D341Med (cell line): ENCODE results near the gene DBF4B.

Experiments used
- DNase-seq: peaks from one replicate; pipeline ENCODE4 v3.0.0; 2012; ENCODE audit warnings: low spot score

DBF4B gene

GRCh38 chr17:44759916-44760243 lies 51.4 kb downstream of the DBF4B start:
- peak; percentile 63 for DNase-seq

GRCh38 chr17:44760474-44761308 lies 52.2 kb downstream of the DBF4B start:
- no peak for DNase-seq

GRCh38 chr17:44761932-44762810 lies 53.7 kb downstream of the DBF4B start:
- DNase-seq: no peak

GRCh38 chr17:44763170-44763569 lies 54.7 kb downstream of the DBF4B start:
- DNase-seq: no peak

DNA sequence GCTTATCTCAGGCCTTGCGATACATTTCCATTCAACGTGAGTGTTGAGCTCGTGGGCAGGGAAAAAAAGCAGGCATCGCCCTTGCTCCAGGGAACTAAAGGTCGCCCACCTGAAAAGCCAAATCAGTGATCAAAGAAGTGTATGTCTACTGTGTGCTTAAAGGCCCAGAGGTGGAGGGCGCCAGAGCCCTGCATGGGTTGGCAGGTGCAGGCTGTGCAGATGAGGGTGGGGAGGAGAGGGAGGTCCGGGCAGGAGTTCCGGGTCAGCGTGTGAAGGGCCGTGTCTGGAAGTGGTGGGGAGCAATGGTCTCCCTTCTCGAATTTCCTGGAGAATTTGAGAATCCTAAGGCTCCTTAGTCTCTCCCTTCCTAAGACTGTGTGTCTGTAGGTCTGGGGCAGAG lies 57.5 kb downstream of the DBF4B start:
- DNase-seq: no peak

DNA sequence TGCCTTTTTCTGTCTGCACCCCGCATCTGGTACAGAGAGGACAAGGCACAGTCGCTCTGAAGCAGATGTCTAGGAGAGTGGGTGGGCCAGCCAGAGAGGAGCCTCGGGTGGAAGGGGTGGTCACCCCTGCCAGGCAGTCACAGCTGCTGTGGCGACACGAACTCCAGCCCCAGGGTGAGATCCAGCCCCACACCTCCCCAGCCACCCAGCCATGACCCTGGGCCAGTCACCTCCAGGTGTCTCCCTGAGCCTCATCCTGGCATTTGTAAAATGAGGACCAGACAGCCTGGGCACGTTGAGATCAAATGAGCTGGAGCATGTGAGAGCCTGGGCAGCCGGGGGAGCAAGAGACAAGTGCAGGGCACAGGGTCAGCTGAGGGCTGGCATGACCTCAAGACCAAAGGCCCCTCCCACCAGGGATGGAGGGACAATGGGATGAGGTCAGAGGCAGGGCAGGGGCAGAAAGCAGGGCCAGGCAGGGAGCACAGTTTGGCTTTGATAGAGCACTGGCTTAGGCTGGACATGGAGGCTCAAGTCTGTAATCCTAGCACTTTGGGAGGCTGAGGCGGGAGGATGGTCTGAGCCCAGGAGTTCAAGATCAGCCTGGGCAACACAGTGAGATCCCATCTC lies 58.1 kb downstream of the DBF4B start:
- no peak for DNase-seq

DNA sequence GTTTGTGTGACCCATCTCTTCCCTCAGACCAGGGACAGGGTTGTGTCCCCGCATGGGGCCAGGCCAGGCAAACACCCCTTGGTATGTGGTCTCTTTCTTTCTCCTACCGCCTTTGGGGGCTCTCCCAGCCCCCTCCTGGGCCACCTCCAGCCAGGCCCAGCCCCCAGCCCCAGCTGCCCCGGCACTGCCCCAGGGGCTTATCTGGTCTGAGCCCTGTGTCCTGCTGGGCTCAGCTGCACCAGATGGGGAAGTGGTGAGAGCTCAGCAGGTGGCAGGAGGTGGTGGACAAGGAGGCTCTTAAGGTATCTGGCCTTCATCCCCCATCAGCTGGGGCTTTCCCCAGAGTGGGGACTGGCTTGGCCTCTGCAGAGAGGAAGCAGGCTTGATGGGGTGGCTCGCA lies 59.0 kb downstream of the DBF4B start:
- no peak for DNase-seq

DNA sequence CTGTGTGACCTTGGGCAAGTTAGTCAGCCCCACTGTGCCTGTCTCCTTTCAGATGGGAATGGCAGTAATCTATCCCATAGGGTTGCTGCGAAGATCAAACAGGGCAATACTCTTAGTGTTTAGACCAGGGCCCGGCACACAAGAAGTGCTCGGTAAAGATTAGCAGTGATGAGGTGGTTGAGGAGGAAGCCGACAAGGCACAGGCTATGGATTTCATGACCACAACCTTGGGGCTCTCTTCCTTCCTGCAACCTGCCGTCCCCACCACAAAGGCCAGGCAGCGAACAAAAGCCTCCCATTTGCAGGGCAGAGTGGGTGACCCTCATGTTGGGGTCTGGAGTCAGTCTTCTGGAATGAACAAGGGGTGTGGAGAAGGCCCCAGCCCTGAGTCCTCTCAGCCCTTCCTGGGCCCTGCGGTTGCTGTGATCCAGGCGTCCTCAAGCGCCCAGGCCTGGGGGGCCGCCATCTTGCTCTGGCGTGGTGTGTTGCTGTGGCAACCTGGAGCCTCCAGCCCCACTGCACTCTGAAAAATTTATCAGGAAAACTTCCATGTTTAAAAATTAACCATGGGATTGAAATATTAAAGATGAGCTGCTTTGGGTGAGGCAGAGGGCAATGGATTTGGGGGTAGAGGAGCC lies 60.2 kb downstream of the DBF4B start:
- DNase-seq: no peak

GRCh38 chr17:44769230-44769629 lies 60.8 kb downstream of the DBF4B start:
- no peak for DNase-seq

DNA sequence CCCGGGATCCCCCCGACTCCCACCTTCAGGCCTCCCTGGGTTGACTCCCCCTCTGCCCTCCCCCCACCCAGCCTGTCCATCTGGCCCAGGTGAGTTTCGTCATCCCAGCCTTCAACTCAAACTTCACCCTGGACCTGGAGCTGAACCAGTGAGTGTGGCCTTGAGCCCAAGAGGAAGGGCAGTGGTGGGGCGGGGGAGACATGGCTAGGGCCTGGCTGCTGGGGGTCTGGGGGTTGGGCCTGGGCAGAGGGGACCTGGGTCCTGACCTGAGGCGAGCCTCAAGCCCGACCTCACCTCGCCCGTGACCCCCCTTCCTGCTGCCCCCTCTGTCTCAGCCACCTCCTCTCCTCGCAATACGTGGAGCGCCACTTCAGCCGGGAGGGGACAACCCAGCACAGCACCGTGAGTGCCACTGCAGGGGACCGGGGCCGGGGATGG lies 61.2 kb downstream of the DBF4B start:
- DNase-seq: no peak

DNA sequence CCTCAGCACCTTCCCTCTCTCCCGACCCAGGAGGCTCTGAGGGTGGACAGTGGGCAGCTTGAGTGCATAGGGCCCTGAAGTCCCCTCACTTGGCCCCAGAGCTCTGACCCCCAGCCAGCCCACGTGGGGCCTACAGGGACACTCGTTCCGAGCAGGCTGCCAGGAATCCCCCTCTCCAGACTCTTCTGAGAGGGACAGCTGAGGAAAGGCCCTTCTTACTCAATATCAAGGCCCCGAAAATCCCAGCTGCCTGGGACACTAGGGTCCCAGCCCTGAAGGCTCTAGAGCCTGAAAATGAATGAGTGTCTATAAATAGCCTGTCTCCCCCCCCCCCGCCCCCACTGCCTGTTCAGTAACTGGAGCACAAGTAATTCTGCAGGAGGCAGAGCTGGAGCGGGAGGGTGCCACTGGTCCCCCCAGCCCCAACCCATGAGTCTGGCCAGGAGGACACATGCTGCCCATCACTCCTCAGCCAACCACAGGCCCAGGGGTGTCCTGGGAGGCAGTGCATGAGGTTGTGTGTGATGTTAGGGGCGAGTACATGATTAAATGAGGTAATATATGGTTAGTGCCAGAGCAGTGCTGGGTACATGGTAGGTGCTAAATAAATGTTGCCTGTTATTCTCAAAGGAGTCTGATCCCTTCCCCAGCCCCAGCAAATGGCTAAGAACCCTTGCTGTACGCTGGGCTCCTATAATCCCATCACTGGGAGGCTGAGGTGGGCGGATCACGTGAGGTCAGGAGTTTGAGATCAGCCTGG lies 61.9 kb downstream of the DBF4B start:
- no peak for DNase-seq

DNA sequence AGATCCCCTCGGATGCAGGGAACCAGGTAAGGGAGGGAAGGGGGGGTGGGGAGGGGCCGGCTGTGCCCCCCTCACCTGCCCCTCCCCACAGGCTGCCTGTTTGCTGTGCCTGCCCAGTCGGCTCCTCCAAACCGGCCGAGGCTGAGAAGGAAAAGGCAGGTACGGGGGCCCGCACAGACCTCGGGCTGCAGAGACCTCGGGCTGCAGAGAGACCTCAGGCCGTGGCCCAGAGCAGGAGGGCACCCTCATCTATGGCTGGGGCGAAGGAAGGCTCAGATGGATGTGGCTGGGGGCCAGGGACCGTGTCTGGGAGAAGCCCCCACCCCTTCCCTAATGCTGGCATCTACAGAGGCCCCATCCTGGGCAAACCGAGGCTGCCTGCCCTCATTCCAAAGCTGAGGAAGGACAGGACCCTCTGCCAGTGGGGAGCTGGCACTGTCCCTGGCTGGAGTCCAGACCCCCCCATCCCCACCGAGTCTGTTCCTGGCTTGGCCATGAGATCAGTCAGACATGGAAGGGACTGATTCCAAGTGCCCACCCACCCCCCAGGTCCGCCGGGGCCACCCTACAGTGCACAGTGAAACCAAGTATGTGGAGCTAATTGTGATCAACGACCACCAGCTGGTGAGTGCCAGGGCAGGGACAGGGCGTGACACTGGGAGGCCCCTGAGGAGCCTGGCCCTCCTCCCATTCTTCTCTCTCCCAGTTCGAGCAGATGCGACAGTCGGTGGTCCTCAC lies 64.0 kb downstream of the DBF4B start:
- DNase-seq: no peak

- DNase-seq: no peak
Observed at GRCh38 chr17:44773140-44773539, 64.7 kb downstream of the DBF4B start.

DNA sequence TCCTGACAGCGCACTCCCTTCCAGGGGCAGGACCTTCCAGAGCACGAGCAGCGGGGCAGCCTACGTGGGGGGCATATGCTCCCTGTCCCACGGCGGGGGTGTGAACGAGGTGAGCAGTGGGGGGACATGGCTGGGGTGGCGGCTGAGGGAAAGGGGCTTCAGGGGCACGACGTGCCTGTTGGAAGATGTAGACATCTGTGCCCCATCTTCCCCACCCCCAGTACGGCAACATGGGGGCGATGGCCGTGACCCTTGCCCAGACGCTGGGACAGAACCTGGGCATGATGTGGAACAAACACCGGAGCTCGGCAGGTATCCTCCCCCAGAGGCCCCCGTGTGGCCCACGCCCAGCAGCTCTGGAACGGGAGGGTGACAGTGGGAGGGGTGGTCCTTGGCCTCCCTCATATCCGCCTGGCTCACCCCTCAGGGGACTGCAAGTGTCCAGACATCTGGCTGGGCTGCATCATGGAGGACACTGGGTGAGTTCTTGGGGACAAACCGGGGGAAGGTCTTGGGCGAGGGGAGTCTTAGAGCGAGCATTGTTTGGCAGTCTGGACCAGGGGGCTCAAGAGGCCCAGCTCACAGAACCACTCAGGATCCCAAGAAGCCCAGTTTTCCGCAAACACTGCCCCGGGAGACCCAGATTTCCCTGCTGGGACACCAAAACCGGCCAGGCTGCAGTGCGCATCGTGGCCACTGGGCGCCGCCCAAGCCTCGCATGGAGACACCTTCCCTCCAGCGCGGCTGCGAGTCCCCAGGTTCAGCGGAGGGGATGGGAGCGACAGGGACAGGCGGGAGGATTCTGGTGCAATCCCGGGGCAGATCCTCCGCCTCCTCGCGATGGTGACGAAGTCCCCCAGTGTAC lies 66.0 kb downstream of the DBF4B start:
- DNase-seq: peak; percentile 97

DNA sequence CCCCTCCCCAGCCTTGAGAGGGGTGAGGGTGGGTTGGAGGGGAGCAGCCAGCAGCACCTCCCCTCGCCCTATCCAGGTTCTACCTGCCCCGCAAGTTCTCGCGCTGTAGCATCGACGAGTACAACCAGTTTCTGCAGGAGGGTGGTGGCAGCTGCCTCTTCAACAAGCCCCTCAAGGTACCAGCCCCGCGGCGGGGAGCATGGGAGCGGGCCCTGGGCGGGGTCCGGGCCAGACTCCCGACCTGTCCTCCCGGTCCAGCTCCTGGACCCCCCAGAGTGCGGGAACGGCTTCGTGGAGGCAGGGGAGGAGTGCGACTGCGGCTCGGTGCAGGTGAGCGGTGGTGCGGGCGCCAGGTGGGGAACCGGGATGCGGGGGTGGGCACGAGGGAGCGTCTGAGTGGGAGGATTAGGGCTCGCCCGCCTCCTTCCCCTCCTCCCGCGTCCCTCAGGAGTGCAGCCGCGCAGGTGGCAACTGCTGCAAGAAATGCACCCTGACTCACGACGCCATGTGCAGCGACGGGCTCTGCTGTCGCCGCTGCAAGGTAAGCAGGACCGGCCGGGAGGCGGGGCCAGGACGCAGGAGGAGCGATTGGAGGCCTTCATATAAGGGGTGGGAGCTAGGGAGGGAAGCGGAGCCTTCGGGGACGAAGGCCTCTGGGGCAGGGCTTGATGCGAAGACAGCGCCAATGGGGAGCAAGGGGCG lies 66.8 kb downstream of the DBF4B start:
- peak; percentile 99 for DNase-seq

GRCh38 chr17:44775838-44776621 lies 67.6 kb downstream of the DBF4B start:
- DNase-seq: no peak

GRCh38 chr17:44776628-44777393 lies 68.3 kb downstream of the DBF4B start:
- no peak for DNase-seq
